Umbilical cord (tissue), 2 donors: ENCODE measurements around the gene SCARF2. TPM values are rescaled to one million over a fixed set of nuclear protein-coding genes. Genes with fewer than 3 reads are reported as not detected.
"Not testable (repeated sequence)": the region's sequence is repeated elsewhere in the genome, so short reads cannot be mapped to it uniquely, and the experiment has no call there.

Experiments
- DNase-seq: peaks from one replicate; pipeline ENCODE4 v3.0.0-alpha.2; 2015; ENCODE audit warnings: low spot score
- total RNA-seq: library from RNA; depleted of rRNA; stranded (reverse); fragments of >200 nt; gene quantifications from one replicate; pipeline ENCODE4 v1.2.3, GENCODE V29; 2014; ENCODE audit warnings: low replicate concordance; ENCODE audit not compliant: insufficient read depth

The SCARF2 gene
- total RNA-seq, 1 donor from 2014 or later = 20.2 TPM

DNA sequence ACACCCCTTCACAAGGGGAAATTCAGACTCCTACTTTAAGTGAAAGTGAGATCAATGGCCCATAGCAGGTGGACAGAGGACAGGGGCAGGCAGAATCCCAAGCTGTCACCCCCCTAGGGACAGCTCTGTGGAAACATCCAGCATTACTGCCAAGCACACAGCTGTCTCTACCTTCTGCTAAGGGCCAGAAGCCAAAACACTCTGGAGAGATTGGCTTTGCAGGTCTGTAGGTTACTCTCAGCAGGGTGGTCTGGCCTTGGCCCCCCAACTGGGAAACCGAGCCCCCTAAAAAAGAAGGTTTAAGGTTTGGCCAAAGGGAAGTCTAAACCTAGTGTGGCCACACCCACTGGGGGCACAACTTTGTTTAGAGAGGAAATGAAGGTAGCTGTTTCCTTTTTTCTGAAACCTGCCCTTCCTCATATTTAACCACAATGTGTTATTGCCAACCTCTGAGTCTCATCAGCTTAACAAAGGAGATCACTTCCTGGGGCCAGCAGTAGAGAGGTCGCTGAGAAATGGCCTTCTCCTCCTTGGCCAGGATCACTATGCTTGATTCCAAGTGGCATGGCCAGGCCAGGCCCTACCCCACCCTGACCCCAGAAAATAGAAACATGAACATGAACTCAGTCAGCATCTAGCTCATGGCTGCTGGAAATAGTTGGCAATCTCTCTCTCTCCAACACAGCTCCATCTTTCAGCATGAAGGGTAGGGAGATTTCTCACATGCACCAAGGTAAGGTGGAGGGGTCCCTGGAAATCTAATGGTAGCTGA, 25.9 kb upstream of the SCARF2 start:
- DNase-seq = no peak

DNA sequence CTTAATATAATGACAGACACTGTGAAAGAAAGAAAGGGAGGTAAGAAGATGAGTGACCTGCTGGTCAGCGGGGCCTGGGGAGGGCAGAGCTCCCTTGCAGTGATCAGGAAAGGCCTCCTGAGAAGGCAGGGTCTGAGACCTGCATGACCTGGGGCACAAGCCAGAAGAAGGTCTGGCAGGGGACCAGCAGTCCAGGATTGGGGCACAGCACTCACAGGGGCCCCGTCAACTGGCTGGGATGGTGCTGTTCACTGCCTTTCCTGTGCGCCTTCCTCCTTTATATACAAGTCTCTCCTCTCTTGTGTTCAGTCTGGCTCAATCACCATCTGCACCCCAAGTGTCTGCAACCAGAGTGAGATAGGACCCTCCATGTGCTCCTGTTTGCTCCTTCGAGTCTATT, 22.2 kb upstream of the SCARF2 start:
- no peak for DNase-seq

DNA sequence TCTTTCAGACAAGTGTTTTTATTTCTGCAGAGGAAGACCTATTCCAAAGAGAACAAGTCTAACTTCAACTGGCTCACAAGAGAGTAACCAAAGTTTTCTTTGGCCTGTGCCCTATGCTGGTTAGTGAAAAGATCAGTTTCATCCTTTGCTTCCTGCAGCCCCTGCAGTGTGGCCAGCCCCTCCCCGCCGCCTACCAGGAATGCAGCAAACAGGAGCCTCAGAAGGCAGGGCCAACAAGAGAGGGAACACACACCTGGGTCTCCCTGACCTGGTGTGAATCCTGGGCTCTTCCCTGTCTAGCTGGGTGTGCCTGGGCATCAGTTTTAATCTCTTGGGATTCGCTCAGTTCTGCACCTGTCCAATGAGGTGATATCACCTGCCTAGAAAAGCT, 21.5 kb upstream of the SCARF2 start:
- no peak for DNase-seq

DNA sequence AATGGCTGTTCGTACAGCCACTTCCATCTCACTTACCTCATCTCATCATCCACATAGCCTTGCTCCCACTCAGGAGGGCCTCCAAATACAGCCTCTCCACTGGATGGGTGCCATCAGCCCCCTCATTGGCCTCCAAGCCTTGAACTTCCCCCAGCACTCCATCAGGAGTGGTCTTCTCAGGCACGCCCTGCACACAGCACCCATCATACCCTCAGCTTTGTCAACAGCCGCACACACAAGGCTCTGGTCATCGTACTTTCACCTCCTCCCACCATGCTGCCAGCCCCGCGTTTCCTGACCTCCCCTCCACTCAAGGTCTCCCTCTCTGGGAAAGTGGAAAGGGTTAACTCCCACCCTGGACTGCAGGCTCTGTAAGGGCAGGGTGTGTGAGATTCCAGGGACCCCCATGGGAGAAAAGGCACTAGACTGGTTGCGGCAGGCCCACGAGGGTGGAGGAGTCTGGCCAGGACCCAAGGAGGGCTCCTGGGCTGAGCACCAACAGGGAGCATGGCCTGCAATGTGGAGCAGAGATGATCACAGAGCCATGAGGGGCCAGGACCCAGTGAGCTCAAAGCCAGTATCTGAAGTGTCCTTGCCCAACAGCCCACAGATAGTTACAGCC, 21.0 kb upstream of the SCARF2 start:
- DNase-seq = no peak

DNA sequence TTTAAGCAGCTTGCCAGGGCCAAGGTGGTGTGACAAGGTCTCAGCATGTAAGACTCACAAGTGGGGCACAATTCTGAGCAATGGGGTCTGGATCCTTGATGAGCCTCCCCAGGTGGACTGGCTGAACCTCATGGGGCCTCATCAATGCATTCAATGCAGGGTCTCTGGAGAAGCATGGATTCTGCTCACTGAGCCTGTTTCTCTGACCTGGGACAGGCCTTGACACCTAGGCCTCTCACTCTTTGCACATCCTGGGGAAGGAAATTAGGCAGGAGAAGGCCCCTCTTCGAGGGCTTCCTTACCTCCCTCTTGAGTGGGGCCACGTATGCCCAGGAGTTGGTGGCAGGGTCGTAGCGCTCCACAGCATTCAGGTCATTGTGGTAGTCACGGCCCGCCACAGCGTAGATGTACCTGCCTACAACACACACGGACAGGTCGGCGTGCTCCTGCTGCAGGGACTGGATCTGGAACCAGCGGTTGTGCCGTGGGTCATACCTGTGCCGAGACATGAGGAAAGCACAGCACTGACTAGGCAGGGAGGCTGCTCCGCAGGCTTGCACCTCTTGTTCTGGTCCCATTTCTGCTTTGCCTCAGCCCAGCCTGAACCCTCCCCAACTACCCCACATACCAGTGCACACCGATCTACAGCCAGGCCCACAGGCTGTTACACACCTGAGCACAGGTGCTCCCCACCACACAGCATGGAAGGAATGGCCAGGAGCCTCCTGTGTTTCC, 20.0 kb upstream of the SCARF2 start:
- no peak for DNase-seq

DNA sequence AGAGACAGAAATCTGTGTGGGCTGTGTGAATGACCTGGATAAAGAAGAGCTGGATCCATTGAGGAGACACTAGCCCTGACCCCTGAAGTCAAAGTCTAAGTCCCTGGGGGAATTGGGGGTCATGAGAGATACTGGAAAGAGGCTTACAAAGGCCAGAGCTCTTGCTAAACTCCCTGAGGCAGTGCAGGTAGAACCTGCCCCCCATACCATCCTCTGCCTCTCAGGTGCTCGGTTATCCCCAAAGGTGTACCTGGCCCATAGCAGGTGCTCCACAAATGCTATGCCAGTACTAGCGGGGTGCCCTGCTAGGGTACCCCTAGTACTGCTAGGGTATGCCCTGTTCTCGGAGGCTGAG, 19.1 kb upstream of the SCARF2 start:
- DNase-seq = no peak

DNA sequence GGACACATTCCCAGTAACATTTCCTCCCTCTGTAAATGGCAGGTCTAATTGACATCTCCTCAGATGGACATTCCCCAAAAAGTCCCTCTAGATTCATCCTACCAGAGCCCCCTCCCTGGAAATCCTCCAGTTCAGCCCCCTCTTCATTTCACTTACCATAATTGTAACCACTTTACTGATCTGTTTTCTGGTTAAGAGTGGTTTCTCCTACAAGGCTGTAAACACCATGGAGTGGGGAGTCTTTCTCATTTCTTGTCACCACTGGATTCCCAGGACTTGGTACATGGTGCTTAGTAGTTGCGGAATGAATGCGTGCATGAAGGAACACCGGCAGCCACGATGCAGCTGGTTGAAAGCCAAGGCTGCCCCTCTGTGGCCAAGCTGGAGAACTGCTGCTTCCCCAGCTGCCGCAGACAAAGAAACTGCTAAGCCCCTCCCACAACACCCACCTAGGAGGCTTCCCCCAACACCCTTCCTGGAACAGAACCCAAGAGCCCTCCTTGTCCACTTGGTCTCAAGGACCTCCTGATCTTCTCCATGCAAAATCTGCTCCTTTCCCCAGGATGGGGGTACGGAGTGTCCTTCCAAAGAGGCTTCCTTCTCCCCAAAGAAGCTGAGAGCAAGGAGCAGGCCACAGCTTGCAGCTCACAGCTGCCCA, 18.6 kb upstream of the SCARF2 start:
- DNase-seq = peak; percentile 79

DNA sequence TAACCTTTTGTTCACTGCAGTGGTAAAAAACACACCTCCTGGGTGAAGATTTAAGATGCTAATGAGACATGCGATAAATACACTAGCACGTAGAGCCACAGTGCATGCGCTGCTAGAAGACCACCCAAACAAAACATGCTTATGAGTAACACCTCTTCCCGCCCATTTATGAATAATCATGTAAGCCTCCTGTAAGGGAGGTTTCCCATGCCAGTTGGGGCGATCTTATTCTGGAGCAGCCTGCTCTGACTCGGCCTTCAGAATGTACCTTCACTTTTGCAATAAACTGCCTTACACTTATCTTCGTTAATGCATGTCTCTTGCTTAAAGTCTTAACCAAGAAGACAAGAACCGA, 18.1 kb upstream of the SCARF2 start:
- no peak for DNase-seq

DNA sequence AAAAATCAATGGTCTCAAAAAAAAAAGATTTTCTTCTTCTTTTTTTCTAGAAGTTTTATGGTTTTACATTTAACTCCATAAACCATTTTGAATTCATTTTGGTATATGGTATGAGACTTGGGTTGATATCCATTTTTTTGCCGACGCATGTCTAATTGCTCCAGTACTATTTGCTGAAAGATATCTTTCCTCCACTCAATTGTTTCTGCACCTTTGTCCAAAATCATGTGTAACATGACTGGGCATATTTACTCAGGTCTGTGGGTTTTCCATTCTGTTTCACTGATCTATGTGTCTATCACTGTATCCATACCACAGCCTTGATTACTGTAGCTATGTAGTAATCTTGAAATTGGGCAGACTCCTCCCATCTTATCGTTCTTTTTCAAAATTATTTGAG, 15.6 kb upstream of the SCARF2 start:
- DNase-seq = no peak

DNA sequence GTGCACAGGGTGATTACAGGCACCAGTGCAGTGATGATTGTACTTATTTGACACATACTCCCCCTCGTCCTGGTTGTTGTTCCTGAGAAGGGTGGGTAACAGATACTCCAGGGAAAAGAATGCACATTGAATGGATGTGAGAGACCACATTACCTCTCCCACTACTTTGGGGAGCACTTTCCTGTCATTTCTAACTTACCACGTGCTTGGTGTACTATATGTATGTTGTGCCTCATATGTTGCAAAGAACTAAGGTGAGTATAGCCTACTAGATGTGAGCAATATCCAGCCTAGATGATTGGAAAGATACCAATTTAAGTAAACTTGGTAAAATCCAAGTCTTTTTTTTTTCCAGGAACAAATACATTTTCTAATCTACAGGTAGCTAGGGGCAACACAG, 14.3 kb upstream of the SCARF2 start:
- no peak for DNase-seq

DNA sequence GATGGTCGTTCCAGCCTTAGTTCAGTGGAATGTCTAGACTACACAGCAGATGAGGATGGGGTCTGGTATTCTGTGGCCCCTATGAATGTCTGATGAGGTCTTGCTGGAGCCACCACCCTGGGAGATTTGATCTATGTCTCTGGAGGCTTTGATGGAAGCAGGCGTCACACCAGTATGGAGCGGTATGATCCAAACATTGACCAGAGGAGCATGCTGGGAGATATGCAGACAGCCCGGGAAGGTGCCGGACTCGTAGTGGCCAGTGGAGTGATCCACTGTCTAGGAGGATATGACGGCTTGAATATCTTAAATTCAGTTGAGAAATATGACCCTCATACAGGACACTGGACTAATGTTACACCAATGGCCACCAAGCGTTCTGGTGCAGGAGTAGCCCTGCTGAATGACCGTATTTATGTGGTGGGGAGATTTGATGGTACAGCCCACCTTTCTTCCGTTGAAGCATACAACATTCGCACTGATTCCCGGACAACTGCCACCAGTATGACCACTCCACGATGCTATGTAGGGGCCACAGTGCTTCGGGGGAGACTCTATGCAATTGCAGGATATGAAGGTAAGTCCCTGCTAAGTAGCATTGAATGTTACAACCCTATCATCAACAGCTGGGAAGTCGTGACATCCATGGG, 13.6 kb upstream of the SCARF2 start:
- DNase-seq = not testable (repeated sequence)

DNA sequence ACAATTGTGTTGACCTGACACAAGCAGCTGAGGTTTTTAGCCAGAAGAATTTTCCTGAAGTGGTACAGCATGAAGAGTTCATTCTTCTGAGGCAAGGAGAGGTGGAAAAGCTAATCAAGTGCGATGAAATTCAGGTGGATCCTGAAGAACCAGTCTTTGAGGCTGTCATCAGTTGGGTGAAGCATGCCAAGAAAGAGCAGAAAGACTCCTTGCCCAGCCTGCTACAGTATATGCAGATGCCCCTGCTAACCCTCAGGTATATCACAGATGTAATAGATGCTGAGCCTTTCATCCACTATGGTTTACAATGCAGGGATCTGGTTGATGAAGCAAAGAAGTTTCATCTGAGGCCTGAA, 12.9 kb upstream of the SCARF2 start:
- no peak for DNase-seq

DNA sequence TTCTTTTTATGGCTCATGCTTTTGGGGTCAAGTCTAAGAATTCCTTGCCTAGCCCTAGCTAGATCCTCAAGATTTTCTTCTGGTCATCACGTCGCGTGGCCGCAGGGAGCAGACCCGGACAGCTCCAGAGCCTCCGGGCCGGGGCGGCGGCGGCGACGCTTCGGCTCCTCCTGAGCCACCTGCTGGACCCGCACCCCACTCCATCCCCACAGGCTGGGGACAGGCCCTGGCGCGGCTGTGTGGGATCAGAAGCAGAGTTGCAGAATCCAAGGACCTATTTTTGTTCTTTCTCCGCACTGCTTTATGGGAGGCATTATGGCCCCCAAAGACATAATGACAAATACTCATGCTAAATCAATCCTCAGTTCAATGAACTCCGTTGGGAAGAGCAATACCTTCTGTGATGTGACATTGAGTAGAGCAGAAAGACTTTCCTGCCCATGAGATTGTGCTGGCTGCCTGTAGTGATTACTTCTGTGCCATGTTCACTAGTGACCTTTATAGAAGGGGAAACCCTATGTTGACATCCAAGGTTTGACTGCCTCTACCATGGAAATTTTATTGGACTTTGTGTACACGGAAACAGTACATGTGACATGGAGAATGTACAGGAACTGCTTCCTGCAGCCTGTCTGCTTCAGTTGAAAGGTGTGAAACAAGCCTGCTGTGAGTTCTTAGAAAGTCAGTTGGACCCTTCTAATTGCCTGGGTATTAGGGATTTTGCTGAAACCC, 12.4 kb upstream of the SCARF2 start:
- no peak for DNase-seq

DNA sequence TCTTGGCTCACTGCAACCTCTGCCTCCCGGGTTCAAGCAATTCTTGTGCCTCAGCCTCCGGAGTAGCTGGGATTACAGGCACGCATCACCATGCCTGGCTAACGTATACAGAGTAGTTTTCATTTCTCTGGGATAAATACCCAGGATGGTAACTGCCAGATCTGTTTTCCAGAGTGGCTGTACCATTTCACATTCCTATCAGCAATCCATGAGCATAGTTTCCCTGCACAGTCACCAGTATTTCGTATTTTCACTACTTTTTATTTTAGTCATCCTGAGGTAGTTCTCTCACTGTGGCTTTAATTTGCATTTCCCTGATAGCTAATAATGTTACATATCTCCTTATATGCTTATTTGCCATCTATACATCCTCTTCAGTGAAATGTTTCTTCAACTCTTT, 11.0 kb upstream of the SCARF2 start:
- no peak for DNase-seq

DNA sequence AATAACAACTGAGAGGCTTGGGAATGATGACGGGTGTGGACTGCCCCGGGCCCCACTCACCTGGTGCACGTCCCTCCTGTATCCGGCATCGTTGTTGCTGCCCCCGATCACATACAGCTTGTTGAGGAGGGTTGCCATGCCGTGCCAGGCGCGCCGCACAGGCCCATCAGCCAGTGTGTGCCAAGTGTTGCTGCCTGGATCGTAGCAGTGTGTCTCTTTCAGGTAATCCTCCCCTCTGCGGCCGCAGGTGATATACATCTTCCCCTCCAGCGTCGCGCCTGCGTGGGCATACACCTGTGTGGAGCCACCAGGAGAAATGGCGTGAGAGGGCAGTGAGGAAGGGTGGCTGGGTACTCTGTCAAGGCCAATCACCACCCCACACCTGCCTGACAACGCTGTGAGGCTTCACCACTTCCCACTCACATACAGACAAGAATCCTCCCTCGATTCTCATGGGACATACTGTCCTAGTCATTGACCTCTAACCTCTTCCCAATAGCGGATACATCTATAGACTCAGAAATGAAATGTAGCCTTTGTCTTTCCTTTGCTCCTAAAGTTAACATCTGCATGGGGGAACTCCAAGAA, 8.9 kb upstream of the SCARF2 start:
- DNase-seq = no peak

DNA sequence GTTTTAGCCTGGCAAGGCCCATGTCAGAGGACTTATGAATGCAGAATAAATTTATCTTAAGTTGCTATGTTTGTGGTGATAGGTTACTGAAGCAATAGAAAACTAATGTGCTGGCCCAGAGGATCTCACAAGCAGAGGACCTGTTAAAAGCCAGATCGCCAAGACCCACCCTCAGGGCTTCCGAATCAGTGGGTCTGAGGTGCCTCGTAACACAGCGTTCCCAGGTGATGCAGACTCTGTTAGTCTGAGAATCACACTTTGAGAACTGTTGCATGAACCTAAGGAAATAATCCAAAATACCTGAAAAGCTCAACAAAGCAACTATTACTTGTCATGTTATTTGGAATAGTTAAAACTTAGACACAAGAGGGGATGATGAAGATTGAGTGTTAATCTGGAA, 6.7 kb upstream of the SCARF2 start:
- no peak for DNase-seq

DNA sequence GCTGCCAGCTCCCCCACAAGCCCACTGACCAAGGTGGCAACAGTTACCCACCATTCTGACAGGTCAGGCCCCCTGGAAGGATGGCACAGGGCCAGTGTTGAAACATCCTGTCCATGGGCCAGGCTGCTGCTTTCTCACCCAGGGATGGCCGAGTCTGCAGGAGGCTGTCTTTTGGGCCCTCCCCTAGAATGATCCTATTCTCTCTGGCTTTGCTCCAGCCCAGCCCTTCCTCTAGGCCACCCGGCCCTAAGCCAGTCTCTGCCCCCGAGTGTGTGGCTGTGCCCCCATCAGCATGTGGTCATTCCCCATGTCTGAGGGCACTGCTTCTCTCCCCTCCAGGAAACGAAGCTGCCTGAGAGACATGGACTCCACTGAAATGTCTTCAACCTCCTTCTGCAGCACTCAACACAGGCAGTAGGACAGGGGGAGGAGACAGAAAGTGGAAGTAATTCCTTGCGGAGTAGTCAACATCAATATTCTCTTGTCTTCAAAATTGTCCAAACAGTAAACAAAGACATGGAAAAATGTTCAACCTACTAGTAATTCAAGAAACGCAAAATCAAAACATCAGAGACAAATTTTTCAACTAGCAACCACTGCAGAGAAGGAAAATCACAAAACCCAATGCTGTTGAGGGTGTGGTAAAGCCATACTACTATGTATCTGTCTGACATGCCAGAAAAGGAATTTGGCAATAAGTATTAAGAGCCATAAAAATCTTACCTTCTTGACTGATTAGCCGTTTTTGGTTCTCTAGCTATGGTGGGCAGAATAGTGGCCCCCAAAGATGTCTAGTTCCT, 5.1 kb upstream of the SCARF2 start:
- no peak for DNase-seq

DNA sequence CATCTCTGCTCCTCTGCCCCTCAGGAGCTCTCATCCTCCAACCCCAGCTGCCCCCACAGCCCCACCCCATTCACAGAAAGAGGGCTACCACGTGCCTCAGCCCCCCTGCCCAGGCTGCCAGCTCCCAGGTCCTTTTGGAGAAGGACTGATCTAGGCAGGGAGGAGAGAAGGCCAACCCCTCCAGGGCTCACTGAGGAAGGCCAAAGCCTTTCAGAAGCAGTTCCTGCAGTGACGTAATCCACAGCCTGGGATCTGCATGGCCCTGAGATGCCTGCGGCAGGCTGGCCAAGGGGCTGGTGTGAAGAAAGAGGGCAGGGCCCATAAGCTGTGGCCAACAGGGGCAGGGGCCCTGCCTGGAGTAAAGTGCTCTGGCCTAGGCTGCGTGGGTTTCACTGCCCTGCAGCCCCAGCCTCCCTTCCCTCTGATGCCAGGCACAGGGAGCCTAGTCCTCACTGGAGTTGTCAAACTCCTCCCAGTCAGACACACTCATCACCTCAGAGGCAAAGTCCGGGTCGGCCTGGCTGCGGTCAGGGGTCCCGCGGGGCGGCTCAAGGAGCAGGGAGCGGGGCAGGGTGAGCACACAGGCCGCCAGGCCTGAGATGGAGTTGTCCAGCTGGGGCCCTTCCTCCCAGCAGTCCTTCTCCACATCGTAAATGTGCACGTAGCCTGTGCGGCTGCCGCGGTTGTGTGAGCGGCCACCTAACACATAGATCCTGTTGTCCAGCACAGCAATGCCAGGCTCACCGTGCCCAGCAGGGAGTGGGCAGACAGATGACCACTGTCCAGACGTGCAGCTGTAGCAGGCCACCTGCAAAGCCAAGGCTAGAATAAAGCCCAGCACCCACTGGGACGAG, 4.2 kb upstream of the SCARF2 start:
- DNase-seq = peak; percentile 62
